Epithelial cell of esophagus (primary cell): ENCODE data around the gene PTMA.
A peak's percentile ranks its signal among the peaks of the same experiment; 100 is the strongest.
"Not testable (repeated sequence)": the region's sequence is repeated elsewhere in the genome, so short reads cannot be mapped to it uniquely, and the experiment has no call there.

Experiments used
- DNase-seq: peaks from one replicate; pipeline ENCODE4 v3.0.0; 2010; ENCODE audit warnings: low read depth
- H3K4me3 ChIP-seq: 2 replicates; pipeline ENCODE4 v1.5.1; 2011; ENCODE audit warnings: mild to moderate bottlenecking, low read length, control low read depth
- TF ChIP-seq, protein P1 (sequence below): IDR thresholded peaks from 2 replicates; pipeline ENCODE4 v1.5.1; 2011; ENCODE audit warnings: low read depth, mild to moderate bottlenecking, low read length, control low read depth, inconsistent platforms; ENCODE audit not compliant: insufficient read depth; ENCODE audit errors: missing control alignments

PTMA gene

GRCh38 chr2:231709981-231710798, 1.9 kb downstream of the PTMA start:
- DNase-seq, result peak; percentile 85
- TF ChIP-seq, protein P1, sequence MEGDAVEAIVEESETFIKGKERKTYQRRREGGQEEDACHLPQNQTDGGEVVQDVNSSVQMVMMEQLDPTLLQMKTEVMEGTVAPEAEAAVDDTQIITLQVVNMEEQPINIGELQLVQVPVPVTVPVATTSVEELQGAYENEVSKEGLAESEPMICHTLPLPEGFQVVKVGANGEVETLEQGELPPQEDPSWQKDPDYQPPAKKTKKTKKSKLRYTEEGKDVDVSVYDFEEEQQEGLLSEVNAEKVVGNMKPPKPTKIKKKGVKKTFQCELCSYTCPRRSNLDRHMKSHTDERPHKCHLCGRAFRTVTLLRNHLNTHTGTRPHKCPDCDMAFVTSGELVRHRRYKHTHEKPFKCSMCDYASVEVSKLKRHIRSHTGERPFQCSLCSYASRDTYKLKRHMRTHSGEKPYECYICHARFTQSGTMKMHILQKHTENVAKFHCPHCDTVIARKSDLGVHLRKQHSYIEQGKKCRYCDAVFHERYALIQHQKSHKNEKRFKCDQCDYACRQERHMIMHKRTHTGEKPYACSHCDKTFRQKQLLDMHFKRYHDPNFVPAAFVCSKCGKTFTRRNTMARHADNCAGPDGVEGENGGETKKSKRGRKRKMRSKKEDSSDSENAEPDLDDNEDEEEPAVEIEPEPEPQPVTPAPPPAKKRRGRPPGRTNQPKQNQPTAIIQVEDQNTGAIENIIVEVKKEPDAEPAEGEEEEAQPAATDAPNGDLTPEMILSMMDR, result peak; percentile 47
- peak overlapping the region; percentile 74 for H3K4me3 ChIP-seq

DNA sequence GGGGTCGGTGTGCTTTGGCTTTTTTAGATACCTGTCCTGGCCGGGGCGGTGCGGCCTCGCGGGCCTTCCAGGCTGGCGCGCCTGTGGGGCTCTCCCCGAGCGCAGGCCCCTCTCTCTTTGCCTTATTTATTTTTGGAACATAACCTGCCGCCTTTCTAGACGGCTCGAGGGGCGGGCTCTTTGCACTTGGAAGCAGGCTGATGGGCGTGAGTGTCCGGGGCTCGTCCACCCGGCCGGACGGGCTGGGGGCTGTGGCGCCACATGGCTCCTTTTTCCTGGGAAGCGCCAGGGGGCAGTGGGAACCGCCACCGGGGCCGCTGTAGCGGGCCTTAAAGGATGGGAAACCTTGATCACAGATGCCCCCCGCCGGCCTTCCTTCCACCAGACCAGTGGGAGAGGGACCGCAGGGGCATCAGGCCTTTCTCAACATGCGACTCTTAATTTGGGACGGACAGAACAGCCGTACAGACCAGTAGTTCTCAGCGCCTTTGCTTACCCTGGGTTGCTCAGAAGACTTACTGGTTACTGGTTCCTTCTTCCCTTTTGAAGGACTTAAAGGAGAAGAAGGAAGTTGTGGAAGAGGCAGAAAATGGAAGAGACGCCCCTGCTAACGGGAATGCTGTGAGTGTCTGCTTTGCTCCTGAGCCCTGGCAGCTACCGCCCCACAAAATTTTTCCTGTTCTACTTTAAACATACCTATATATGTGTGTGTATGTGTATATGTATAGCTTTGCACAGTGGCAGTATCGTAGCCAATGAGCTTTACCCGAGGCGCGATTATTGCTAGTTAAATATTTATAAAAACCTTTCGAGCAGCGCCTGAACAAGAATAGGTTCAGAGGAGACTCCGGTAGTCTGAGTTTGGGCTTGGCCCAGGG, 2.7 kb downstream of the PTMA start:
- TF ChIP-seq, protein P1, result no peak
- DNase-seq, result no peak
- peak overlapping the region; percentile 70 for H3K4me3 ChIP-seq

DNA sequence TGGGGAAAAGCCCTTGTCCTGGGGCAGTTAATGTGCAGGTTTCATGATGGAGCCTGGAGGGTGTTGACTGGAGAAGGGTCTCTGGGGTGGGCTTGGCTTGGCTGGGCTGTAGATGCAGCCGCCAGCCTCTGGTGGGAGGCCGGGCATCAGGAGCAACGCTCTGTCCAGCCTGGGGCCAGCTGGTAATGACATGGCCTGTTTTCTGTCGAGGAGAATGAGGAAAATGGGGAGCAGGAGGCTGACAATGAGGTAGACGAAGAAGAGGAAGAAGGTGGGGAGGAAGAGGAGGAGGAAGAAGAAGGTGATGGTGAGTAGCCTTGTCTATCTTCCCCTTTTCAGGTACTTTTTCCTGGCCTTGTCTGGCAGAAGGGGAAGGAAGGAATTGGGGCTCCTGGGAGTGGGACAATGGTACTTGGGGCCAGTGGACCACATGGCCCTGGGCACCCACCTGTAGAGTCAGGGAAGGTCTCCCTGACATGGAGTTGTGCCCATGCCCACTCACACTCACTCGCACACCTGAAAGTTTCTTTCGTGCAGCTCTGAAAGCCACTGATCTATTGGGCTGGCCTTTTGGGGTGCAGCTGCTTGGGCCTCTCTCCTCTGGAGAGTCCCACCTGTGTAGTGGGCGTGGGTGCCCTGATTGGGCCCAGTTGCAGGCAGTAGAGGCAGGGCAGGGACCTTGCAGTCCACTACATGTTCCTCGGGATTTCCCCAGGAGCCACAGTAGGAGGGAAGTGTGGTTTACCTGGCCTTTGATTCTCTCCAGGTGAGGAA, 3.5 kb downstream of the PTMA start:
- H3K4me3 ChIP-seq, result peak overlapping the region; percentile 70
- DNase-seq, result no peak
- TF ChIP-seq, protein P1, result no peak

- H3K4me3 ChIP-seq, result peak overlapping the region; percentile 70
- not testable (repeated sequence) for DNase-seq
Observed at GRCh38 chr2:231712451-231713021, 4.2 kb downstream of the PTMA start.

DNA sequence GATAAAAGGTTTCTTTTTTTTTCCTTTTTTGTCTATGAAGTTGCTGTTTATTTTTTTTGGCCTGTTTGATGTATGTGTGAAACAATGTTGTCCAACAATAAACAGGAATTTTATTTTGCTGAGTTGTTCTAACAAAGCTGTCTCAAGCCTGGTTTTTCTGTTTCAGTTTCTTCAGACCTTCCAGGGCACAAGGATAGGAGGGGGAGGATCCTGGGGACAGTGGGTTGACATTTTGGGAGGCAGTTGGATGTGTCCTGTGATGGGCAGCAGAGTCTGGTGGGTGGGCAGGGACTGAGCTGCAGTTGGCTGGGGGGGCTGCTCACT, 5.0 kb downstream of the PTMA start:
- H3K4me3 ChIP-seq, result not testable (repeated sequence)

GRCh38 chr2:231713730-231714638, 5.7 kb downstream of the PTMA start:
- peak; percentile 89 for DNase-seq
- no peak overlapping the region for H3K4me3 ChIP-seq
- TF ChIP-seq, protein P1, result peak; percentile 91

More for the DNA sequence above, 5.0 kb downstream of the PTMA start:
- not testable (repeated sequence) for DNase-seq

GRCh38 chr2:231714639-231715498, 6.5 kb downstream of the PTMA start:
- no peak overlapping the region for H3K4me3 ChIP-seq
- TF ChIP-seq, protein P1, result peak; percentile 78
- DNase-seq, result peak; percentile 60
